ENCODE data around the gene MEIS1.

- TF ChIP-seq EZH2 (IDR thresholded peaks at IDR 0.05) (no peak), POLR2AphosphoS5 (IDR thresholded peaks at IDR 0.05; ENCODE audit: borderline replicate concordance, low read depth, low read length) (no peak)
Measured at GRCh38 chr2:66561645-66562303, 126.8 kb downstream of the MEIS1 start.
